HG03108 (cell line): ENCODE measurements around the gene CCDC112.
A peak's percentile ranks its signal among the peaks of the same experiment; 100 is the strongest.
"Not testable (repeated sequence)": the region's sequence is repeated elsewhere in the genome, so short reads cannot be mapped to it uniquely, and the experiment has no call there.

Experiments
- ATAC-seq: cut with Tn5 transposase; IDR thresholded peaks from one replicate; pipeline ENCODE4 v1.9.1; 2021; ENCODE audit warnings: moderate library complexity; ENCODE audit not compliant: unreplicated experiment

Gene CCDC112, protein sequence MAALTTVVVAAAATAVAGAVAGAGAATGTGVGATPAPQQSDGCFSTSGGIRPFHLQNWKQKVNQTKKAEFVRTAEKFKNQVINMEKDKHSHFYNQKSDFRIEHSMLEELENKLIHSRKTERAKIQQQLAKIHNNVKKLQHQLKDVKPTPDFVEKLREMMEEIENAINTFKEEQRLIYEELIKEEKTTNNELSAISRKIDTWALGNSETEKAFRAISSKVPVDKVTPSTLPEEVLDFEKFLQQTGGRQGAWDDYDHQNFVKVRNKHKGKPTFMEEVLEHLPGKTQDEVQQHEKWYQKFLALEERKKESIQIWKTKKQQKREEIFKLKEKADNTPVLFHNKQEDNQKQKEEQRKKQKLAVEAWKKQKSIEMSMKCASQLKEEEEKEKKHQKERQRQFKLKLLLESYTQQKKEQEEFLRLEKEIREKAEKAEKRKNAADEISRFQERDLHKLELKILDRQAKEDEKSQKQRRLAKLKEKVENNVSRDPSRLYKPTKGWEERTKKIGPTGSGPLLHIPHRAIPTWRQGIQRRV

DNA sequence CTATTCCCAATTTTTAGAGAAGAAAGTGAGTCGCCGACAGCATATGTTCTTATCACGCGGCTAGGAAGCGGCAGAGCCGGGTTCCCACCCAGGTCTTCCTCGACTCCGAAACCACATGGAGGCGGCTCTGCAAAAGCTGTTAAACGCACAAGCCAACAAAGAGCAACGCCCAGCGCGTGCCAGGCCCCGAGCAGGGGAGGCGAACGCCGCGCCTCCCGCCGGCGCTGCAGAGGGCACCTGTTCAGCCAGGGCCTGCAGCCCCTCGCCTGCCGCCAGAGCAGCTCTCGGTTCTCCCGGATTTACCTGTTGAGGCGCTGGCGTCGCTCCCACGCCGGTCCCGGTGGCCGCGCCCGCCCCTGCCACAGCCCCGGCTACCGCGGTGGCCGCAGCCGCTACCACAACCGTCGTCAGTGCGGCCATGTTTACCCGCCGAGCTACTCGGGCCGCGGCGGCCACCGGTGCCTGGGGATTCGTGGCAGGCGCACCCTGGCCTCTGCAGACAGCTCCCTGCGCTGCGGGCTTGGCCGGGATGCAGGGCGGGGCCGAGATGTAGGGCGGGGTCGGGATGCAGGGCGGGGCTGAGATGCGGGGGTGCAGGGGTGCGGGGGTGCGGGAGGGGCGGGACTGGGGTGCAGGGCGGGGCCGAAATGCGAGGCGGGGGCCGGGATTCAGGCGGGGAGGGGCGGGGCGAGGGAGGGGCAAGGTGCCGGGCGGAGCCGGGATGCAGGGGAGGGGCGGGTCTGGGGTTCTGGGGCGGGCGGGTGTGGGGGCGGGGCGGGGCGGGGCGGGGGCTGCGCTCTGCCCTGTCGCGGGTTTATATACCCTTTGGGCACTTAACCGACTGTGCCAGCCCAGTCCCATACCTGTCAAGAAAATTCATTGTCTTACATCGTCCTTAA, at the start of gene CCDC112:
Gene CCDC112 (minus strand): TSS at position 531 of the 899 bp plus-strand sequence. CDS start 111 bp downstream, at position 420.
- ATAC-seq, result peak; percentile 74

DNA sequence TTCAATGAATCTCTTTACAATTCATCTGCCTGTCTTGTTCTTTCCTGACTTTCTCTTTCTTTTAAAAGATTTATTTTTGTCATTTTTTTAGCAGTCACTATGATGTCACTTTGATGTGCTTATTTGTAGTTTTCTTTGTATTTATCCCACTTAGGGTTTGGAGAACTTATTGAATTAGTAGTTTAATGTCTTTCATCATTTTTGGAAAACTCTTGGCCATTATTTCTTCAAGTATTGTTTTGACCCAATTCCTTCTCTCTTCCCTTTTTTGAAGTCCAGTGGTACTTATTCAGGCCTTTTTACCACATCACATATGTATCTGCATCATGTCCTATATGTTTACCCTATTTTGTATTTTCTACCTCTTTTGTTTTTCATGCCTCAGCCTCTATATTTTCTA, 48.9 kb upstream of the CCDC112 start:
- no peak for ATAC-seq

DNA sequence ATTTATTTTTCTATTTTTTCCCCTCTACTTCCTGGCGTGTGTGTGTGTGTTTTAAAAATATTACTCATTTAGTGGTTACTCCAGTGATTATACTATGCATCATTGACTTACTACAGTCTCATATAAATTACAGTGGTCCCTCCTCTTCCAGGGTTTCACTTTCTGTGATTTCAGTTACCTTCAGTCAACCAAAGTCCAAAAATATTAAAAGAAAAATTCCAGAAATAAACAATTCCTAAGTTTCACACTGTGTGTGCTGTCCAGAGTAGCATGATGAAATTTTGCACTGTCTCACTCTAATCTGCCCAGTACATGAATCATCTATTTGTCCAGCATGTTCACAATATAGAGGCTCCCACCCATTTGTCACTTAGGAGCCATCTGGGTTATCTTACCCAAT, 47.4 kb upstream of the CCDC112 start:
- ATAC-seq, result no peak

DNA sequence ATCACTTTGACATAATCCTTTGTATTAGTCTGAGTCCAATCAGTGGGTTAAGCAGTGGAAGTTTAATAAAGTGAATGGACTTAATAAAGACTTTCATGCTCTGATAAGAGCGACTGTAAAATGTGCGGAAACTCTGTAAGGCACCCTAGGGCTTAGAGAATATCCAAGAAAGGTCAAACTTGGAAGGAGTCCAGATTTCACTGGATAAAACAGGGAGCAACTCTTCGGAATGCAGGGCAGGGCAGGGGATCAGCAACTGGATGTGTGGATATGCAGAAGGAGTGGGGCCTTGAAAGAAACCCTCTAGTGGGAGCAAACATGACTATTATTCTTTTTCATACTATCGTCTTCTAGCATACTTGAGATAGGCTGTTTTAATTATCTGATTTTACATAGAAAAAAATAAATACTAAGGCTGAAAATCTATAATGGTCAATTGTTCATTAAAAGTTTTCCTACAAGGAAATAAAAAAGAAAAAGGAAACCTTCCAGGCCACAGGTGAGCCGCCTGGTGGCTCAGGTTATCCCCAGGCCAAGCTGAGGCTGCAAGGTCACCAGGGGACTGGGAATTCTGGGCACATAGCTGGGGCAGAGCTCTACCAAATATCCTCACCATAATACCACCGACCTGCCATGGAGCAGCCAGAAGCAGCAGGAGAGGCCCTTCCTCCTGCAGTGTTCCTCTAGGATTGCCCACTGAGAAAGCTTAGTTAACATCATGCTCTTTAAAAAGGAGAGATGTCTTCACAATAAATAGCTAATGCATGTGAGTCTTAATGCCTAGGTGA, 46.3 kb upstream of the CCDC112 start:
- ATAC-seq, result no peak

DNA sequence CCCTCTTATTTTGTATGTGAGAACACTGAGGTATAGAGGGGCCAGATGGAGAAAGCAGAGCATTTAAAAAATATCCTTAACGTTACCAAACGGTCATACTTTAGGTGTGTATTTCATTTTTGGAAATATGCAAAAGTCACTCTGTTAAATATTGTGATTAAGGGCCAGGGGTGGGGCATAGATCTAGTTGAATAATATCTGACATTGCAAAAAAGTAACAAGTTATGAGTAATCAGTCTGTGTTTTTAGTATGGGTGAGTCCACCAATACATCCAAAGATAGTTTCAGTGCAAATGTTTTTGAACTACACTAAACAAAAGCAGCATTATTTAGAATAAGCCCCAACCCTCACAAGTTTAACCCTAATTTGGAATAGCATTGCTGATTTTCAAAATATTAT, 45.3 kb upstream of the CCDC112 start:
- no peak for ATAC-seq

DNA sequence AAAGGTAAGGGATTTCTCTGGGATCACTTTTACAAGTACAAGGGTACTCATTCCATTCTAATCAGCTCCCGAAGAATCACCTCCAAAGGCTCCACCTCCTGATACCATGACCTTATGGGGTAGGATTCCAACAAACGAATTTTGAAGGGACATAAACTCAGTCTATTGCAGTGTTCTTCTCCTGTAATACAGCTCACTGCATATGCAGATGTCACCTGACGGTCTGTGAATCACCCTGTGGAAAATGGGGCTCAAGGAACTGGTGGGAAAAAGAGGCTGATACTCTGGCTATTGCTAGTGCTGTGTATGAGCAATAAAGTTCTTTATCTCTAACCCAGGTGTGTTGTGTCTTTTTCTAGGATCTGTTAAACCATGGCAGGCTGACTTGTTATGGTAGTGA, 42.4 kb upstream of the CCDC112 start:
- ATAC-seq, result no peak

DNA sequence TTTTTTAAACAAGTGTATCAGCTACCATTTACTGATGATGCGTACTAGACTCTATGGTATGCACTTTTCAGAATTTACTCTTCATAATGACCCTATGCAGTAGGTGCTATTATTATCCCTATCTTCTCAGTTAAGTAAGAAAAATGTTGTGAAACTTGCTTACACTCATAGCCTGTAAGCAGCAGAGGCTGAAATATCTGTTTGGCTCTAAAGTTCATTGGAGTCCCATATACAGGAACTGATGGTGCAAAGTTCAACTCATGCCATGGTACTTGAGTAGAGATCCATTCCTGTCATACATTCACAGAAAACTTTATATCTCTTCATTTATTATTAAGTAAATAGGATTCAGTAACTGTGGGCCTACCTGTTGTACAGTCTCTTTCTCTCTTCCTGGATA, 41.4 kb upstream of the CCDC112 start:
- no peak for ATAC-seq

DNA sequence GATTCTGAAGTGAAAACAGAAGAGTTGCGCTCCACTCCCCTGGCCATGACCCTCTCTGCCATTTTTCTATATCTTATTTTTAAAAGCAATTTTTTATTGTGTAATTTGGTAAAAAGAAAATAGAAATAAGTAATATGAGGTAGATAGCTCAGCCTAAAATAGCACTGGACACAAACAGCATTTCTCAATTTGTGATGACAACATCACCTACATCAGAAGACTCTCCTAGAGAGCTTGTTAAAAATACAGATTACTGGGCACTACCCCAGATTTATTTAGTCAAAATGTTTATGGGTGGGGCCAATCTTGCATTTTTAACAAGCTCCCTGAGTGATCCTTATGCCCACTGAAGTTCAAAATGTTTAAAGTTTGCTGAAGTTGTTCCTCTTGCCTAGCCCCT, 40.5 kb upstream of the CCDC112 start:
- no peak for ATAC-seq

DNA sequence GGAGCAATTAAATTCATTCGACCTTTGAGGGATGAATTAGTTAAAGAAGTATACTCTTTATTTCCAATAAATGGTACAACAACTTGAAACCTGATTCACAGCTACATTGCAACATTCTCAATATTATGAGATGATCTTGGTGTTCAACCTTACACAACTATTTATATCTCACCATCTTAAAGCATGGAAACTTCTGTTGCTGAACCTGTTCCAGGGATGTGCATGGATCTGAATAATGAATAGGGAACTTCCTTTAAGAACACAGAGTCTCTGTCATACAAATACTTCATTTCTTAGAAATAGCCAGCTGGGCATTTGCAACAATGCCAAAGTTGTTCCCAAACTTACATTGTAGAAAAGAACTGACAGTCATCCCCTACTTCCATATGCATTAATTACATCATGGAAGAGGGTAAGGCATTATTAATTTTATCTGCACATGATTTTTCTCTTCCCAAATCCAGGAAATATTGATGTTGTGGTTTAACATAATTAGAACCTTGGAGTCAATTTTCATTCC, 39.8 kb upstream of the CCDC112 start:
- ATAC-seq, result no peak

DNA sequence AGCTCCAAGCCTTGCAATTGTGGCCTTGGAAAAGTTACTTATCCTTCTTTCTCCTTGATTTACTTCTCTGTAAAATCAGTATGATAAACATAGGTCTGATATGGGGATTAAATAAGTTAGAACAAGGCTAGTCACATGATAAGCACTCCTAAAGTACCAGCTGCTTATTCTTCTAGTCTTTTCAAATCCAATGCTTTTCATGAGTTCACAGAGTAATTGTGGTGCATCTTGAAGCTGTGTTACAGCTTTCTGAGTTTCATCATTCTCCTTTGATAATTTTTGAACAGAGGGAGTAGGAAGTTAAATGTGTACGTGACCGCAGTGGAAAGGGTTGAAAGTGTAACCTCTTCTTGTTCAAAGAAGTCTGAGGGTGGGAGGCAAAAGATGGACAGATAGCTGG, 38.8 kb upstream of the CCDC112 start:
- ATAC-seq, result no peak

DNA sequence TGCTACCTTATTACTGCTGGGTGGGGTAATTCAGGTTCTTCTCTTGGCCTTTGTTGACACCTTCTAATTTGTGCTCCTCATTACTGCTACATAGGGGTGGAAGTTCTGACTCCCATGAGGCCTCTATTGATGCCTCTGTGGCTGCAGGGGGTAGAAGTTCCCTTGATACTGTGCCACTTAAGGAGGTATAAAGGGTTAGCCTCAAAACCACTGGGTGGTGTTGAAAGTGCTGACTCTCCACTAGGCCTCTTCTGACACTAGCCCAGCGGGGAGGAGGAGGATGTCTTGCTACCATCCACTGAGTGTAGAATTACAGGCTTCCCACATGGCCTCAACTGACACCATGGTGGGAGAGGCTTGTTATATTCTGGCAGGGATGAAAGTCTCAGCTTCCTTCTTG, 36.7 kb upstream of the CCDC112 start:
- peak; percentile 56 for ATAC-seq

DNA sequence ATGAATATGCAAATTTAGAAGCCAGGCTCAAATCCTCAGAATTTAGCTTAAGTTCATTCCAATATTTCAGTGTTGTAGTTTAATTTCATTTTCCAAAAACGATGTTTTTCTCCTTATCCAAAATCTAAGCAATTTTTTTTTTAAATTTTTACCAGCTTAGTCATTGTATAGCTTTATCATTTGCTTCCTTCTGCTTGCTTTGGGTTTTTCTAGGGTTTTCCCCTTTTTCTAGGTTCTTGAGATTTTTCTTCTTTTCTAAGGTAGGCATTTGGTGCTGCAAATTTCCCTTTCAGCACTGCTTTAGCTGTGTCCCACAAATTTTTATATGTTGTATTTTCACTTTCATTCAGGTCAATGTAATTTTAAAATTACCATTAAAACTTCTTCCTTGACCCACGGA, 34.4 kb upstream of the CCDC112 start:
- ATAC-seq, result no peak

DNA sequence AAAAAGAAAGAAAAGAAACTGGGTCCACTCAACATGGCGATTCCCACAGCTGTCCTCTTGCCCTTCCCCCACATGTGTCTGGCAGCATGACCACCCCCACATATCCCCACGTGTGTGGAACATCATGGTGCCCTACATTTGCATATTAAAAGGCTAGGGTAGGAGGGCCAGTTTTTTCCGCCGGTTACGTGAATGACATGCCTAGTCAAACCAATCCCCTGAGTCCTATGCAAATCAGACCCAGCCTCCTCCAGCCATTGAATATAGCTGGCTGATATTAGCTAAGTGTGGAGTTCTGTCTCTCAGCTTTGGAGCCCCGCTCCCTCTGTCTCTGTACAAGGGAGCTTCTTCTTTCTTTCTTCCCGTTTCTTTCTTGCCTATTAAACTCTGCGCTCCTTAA, 33.0 kb upstream of the CCDC112 start:
- ATAC-seq, result no peak

DNA sequence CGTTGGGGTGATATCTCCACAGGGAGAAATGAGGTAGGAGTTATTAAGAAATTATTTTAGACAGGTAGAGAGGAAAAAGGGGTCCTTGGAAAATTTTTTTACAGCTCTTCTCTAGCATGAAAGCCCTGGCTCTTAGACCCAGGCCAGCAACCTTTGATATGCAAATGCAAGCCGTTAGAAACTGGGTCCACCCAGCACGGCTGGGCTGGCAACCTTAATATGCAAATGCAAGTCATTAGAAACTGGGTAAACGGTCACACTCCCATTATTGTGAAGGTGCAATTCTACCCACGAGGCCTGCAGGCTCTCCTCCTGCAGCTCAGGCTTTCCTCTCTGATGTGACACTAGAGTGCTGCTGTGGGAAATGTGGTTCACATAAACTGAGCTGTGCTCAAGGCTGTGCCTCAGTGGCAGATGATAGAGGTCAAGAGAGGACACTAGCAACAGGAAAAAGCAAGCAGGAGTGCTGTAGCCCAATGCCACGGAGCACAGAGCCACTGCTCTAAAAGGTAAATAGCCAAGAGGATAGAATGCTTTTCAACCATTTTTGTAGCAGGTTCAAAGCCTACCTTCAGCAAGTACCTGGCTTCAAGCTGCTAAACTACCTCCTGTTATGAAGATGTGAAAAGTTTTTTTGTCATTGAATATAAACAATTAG, 32.3 kb upstream of the CCDC112 start:
- ATAC-seq, result not testable (repeated sequence)

DNA sequence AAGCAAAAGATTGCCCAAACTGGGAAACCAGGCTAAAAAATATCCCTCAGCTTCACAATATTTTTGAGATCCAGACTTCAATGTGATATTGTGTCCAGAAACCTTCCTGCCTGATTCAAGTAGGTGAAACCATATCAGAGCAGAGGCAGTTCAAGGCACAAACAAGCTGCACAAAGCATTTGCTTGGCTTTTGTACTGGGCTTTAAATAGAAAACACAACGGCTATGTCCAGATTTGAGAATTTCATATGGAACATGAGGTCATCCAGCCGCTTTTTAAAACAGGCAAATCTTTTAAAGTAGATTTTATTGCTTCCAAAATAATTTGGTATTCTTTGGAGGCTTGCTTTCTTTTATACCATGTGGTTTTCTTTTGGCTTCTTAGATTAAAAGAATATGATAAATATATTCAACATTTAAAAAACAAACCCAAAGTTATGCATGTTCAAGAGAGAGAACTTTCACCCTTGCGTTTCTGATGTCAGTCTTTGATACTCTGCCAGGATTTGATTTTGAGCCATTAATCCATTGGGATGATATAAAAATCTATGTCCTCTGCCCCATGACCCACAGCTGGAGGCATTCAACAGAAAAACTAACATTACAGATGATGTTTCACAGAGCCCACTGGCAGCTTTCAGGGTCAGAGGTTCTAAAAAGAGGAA, 29.0 kb upstream of the CCDC112 start:
- no peak for ATAC-seq

DNA sequence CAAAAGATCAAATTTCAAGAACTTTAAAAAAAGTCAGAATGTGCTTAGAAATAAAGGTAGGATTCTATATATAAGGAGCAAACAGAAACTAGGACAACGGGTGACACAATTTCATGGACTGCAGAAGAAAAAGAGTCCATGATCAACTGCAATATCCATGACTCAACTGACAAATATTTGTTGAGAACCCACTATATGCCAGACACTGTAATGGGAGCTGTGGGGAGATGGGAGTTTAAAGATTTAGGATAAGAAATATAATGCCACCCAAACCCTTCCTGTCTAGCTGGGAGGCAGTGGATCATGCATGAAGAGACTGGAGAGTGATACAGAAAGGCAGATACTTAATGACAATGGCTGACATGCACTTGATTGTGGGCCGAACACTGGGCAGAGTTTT, 27.6 kb upstream of the CCDC112 start:
- no peak for ATAC-seq

DNA sequence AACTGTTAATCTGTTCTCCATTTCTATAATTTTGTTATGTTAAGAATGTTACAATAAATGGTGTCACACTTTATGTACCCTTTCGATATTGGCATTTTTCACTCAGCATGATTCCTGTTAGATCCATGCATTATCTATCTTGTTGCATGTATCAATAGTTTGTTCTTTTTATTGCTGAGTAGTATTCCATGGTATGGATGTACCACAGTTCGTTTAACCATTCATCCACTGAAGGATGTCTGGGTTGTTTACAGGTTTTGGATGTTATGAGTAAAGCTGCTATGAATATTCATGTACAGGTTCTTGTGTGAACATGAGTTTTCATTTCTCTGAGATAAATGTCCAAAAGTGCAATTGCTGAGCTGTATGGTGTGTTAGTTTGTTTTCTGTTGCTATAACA, 26.3 kb upstream of the CCDC112 start:
- no peak for ATAC-seq

DNA sequence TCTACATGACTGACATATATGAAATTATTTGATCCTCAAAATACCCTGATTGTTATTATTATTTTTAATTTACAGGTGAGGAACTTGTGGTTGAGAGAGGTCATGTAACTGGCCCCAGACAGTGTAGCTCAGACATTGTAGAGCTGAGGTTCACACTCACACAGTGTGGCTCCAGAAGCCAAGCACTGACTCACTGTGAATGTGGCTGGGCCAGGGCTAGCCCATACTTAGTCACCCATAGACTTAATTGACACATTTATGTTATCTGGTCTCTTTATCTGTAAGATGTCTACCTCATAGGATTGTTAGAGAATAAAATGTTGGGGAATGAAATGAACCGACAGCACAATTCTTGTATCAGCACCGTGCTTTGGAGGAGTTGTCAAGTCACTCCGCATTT, 24.9 kb upstream of the CCDC112 start:
- ATAC-seq, result no peak

DNA sequence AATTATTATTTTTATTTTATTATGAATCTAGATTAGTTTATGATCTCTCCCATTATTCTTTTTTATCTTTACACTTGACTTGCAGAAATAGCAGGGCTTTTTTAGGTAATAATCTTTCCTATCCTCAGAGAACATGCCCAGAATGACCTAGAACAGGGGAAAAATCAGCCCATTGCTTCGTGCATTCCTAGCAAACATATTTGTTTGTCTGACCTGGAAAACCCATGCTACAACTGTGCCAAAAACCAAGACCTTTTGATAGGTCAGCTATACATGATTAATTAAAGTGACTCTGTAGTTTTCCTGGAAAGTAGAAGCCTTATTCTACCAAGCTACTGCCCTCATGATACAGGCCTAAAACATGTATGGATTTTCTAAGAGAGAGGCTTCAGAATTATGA, 24.1 kb upstream of the CCDC112 start:
- ATAC-seq, result no peak

DNA sequence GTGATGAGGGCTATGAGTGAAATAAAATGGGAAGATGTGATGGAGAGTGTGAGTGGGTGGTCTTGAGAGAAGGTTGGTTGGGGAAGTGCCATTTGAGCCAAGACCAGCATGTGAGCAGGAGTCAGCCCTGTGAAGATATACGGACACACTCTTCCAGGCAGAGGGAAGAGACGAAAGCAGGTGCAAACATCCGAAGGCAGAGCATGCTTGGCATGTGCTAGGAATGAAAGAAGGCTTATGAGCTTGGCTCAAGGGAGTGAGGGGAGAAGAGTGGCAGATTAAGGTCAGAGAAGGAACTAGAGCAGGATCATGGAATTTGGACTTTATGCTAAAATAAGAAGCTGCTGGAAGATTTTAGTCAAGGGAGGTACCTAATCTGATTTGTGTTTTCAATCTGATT, 23.6 kb upstream of the CCDC112 start:
- no peak for ATAC-seq
